NOMO-1 (cell line): ENCODE measurements around the gene KLHL12.

ENCODE experiments used
- DNase-seq, 2 experiments: peaks; one replicate each; lab custom pipeline; 2025; ENCODE audit not compliant: unreplicated experiment in 2 of 2; lab: John Stamatoyannopoulos, UW

The KLHL12 gene

GRCh38 chr1:202844935-202845334 is 82.1 kb downstream of the KLHL12 start:
- no peak for DNase-seq

DNA sequence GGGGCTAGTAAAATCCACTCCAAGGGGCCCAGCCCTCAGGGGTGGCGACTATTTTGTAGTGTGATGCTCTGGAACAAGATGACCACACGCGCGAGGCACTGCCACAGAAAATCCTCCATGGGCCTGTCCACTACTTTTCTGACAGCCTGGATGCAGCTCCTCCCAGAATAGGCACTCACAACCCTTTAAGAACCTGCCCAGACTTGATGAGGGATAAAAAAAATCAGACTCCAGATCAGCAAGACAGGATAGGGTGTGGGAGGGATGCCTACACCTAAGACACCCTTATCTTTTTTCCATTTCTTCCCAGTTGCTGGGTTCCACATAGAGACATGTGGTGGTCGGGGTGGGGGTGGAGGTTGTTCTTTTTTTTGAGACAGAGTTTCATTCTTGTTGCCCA is 82.8 kb downstream of the KLHL12 start:
- DNase-seq = no peak

GRCh38 chr1:202843081-202843480 is 84.0 kb downstream of the KLHL12 start:
- DNase-seq = no peak
